NCI-H1048 (cell line): ENCODE measurements around the gene RBPJL.
A peak's percentile ranks its signal among the peaks of the same experiment; 100 is the strongest.

Experiments
- DNase-seq: peaks from one replicate; lab custom pipeline; 2025; lab: John Stamatoyannopoulos, UW

Gene RBPJL

GRCh38 chr20:45362804-45363610, 56.4 kb downstream of the RBPJL start, which contains the start of gene SYS1:
Gene SYS1 (plus strand): TSS chr20:45363156. CDS start chr20:45363532, 376 bp downstream.
- DNase-seq, result peak; percentile 96

- DNase-seq, result no peak
Measured at GRCh38 chr20:45363611-45364492, 57.2 kb downstream of the RBPJL start.

GRCh38 chr20:45365444-45365970, 58.9 kb downstream of the RBPJL start:
- no peak for DNase-seq

- DNase-seq, result no peak
Measured at GRCh38 chr20:45366192-45366591, 59.6 kb downstream of the RBPJL start.

GRCh38 chr20:45366631-45367030, 60.0 kb downstream of the RBPJL start:
- no peak for DNase-seq

GRCh38 chr20:45367126-45367525, 60.5 kb downstream of the RBPJL start:
- no peak for DNase-seq
